Measurements from ENCODE around the gene DSCAML1. TPM values are rescaled to one million over a fixed set of nuclear protein-coding genes. Genes with fewer than 3 reads are reported as not detected.

Gene DSCAML1
- total and polyA plus RNA-seq, 2 donors, result 0.32 to 0.47 TPM

GRCh38 chr11:117572671-117573070, 224.3 kb downstream of the DSCAML1 start:
- DNase-seq (ENCODE audit: low read depth in 6 of 9, low spot score in 9 of 9), result no peak
- WGBS, result 92% methylated on average over 5 of the region's 5 CpGs

GRCh38 chr11:117572129-117572528, 224.9 kb downstream of the DSCAML1 start:
- no peaks in the 10 kb centered on the region for H3K4me1 ChIP-seq (ENCODE audit: control insufficient read depth in 2 of 2, insufficient read depth in 2 of 2, low read length in 2 of 2)
- H3K27ac ChIP-seq (ENCODE audit: low read depth in 1 of 2, low read length in 1 of 2), result no peak overlapping the region
- whole genome bisulfite sequencing, result 33% methylated on average over 5 of the region's 5 CpGs
- H3K9me3 ChIP-seq (ENCODE audit: control insufficient read depth in 2 of 2, insufficient read depth in 1 of 2, low read length in 1 of 2), result no peaks in the 10 kb centered on the region
- H3K36me3 ChIP-seq (ENCODE audit: control insufficient read depth in 2 of 2, insufficient read depth in 2 of 2, low read length in 1 of 2), result no peaks in the 10 kb centered on the region
- no peak for DNase-seq (ENCODE audit: low read depth in 6 of 9, low spot score in 9 of 9)
- no peak overlapping the region for H3K4me3 ChIP-seq (ENCODE audit: low read length in 2 of 2)
- no peaks in the 10 kb centered on the region for H3K27me3 ChIP-seq (ENCODE audit: control insufficient read depth in 2 of 2, insufficient read depth in 1 of 2, low read length in 1 of 2)

More at GRCh38 chr11:117572671-117573070, 224.3 kb downstream of the DSCAML1 start:
- Histone ChIP-seq H3K27ac (ENCODE audit: low read depth in 1 of 2, low read length in 1 of 2) (no peak overlapping the region), H3K4me3 (ENCODE audit: low read length in 2 of 2) (no peak overlapping the region), H3K9me3 (ENCODE audit: control insufficient read depth in 2 of 2, insufficient read depth in 1 of 2, low read length in 1 of 2) (no peaks in the 10 kb centered on the region), H3K4me1 (ENCODE audit: control insufficient read depth in 2 of 2, insufficient read depth in 2 of 2, low read length in 2 of 2) (no peaks in the 10 kb centered on the region), H3K36me3 (ENCODE audit: control insufficient read depth in 2 of 2, insufficient read depth in 2 of 2, low read length in 1 of 2) (no peaks in the 10 kb centered on the region), H3K27me3 (ENCODE audit: control insufficient read depth in 2 of 2, insufficient read depth in 1 of 2, low read length in 1 of 2) (no peaks in the 10 kb centered on the region)

- H3K4me3 ChIP-seq (ENCODE audit: low read length in 2 of 2), result no peak overlapping the region
- WGBS, result 90% methylated on average over 5 of the region's 5 CpGs
Measured at GRCh38 chr11:117570701-117571100, 226.3 kb downstream of the DSCAML1 start.

GRCh38 chr11:117569911-117570310, 227.1 kb downstream of the DSCAML1 start:
- no peak for DNase-seq (ENCODE audit: low read depth in 6 of 9, low spot score in 9 of 9)
- H3K27me3 ChIP-seq (ENCODE audit: control insufficient read depth in 2 of 2, insufficient read depth in 1 of 2, low read length in 1 of 2), result no peaks in the 10 kb centered on the region
- no peaks in the 10 kb centered on the region for H3K36me3 ChIP-seq (ENCODE audit: control insufficient read depth in 2 of 2, insufficient read depth in 2 of 2, low read length in 1 of 2)
- 97% methylated on average over 9 of the region's 9 CpGs for WGBS
- H3K9me3 ChIP-seq (ENCODE audit: control insufficient read depth in 2 of 2, insufficient read depth in 1 of 2, low read length in 1 of 2), result no peaks in the 10 kb centered on the region
- no peak overlapping the region for H3K4me3 ChIP-seq (ENCODE audit: low read length in 2 of 2)
- no peaks in the 10 kb centered on the region for H3K4me1 ChIP-seq (ENCODE audit: control insufficient read depth in 2 of 2, insufficient read depth in 2 of 2, low read length in 2 of 2)
- no peak overlapping the region for H3K27ac ChIP-seq (ENCODE audit: low read depth in 1 of 2, low read length in 1 of 2)

More at GRCh38 chr11:117570701-117571100, 226.3 kb downstream of the DSCAML1 start:
- Histone ChIP-seq H3K36me3 (ENCODE audit: control insufficient read depth in 2 of 2, insufficient read depth in 2 of 2, low read length in 1 of 2) (no peaks in the 10 kb centered on the region), H3K27me3 (ENCODE audit: control insufficient read depth in 2 of 2, insufficient read depth in 1 of 2, low read length in 1 of 2) (no peaks in the 10 kb centered on the region), H3K4me1 (ENCODE audit: control insufficient read depth in 2 of 2, insufficient read depth in 2 of 2, low read length in 2 of 2) (no peaks in the 10 kb centered on the region), H3K27ac (ENCODE audit: low read depth in 1 of 2, low read length in 1 of 2) (no peak overlapping the region), H3K9me3 (ENCODE audit: control insufficient read depth in 2 of 2, insufficient read depth in 1 of 2, low read length in 1 of 2) (no peaks in the 10 kb centered on the region)
- no peak for DNase-seq (ENCODE audit: low read depth in 6 of 9, low spot score in 9 of 9)

GRCh38 chr11:117565709-117566108, 231.3 kb downstream of the DSCAML1 start:
- no peak for DNase-seq (ENCODE audit: low read depth in 6 of 9, low spot score in 9 of 9)
- Histone ChIP-seq H3K27ac (ENCODE audit: low read depth in 1 of 2, low read length in 1 of 2) (no peak overlapping the region), H3K36me3 (ENCODE audit: control insufficient read depth in 2 of 2, insufficient read depth in 2 of 2, low read length in 1 of 2) (no peaks in the 10 kb centered on the region), H3K27me3 (ENCODE audit: control insufficient read depth in 2 of 2, insufficient read depth in 1 of 2, low read length in 1 of 2) (peaks cover 0 to 3% of the 10 kb centered on the region in 2 donors), H3K9me3 (ENCODE audit: control insufficient read depth in 2 of 2, insufficient read depth in 1 of 2, low read length in 1 of 2) (no peaks in the 10 kb centered on the region), H3K4me1 (ENCODE audit: control insufficient read depth in 2 of 2, insufficient read depth in 2 of 2, low read length in 2 of 2) (no peaks in the 10 kb centered on the region), H3K4me3 (ENCODE audit: low read length in 2 of 2) (no peak overlapping the region)
- 95% methylated on average over 4 of the region's 4 CpGs for WGBS

DNA sequence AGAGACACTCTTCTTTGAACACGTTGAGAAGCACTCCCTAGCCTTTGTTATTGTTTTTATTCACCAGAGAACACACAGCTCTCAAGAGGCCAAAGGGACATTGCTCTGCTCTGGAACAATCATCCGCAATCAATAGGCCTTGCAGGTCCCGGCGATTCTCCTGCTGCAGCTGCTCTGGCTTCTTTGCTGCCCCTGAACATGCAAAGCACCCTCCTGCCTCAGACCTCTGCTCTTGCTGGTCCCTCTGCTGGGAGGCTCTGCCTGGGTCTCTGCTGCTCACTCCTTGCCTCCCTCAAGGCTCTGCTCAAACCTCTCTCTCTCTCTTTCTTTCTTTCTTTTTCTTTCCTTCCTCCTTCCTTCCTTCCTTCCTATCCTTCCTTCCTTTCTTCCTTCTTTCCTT, 232.7 kb downstream of the DSCAML1 start:
- Histone ChIP-seq H3K27me3 (ENCODE audit: control insufficient read depth in 2 of 2, insufficient read depth in 1 of 2, low read length in 1 of 2) (peaks cover 0 to 6% of the 10 kb centered on the region in 2 donors), H3K4me1 (ENCODE audit: control insufficient read depth in 2 of 2, insufficient read depth in 2 of 2, low read length in 2 of 2) (no peaks in the 10 kb centered on the region), H3K36me3 (ENCODE audit: control insufficient read depth in 2 of 2, insufficient read depth in 2 of 2, low read length in 1 of 2) (no peaks in the 10 kb centered on the region), H3K9me3 (ENCODE audit: control insufficient read depth in 2 of 2, insufficient read depth in 1 of 2, low read length in 1 of 2) (no peaks in the 10 kb centered on the region), H3K4me3 (ENCODE audit: low read length in 2 of 2) (no peak overlapping the region), H3K27ac (ENCODE audit: low read depth in 1 of 2, low read length in 1 of 2) (no peak overlapping the region)
- 97% methylated on average over 4 of the region's 4 CpGs for WGBS
- no peak for DNase-seq (ENCODE audit: low read depth in 6 of 9, low spot score in 9 of 9)

DNA sequence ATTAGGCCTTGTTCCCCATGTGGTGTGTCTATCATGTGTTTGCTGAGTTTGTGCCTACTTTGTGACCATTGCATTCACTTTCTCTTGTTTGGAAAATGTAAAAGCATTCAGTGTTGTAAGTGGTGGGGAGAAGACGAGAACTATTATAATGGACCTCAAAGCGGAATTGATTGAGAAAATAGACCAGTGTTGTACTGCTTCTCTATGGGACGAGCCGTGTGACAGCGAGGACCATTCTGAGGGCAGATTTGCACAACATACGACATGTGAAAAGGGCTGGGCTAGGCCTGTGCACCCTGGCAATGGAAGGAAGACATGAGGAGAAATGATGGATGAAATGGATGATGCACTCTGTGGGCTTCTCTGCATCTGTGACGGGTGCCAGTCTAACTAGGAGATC, 233.5 kb downstream of the DSCAML1 start:
- WGBS, result 88% methylated on average over 7 of the region's 7 CpGs
- H3K27me3 ChIP-seq (ENCODE audit: control insufficient read depth in 2 of 2, insufficient read depth in 1 of 2, low read length in 1 of 2), result peaks cover 0 to 6% of the 10 kb centered on the region in 2 donors
- H3K27ac ChIP-seq (ENCODE audit: low read depth in 1 of 2, low read length in 1 of 2), result no peak overlapping the region
- H3K4me1 ChIP-seq (ENCODE audit: control insufficient read depth in 2 of 2, insufficient read depth in 2 of 2, low read length in 2 of 2), result no peaks in the 10 kb centered on the region
- DNase-seq (ENCODE audit: low read depth in 6 of 9, low spot score in 9 of 9), result no peak
- H3K9me3 ChIP-seq (ENCODE audit: control insufficient read depth in 2 of 2, insufficient read depth in 1 of 2, low read length in 1 of 2), result no peaks in the 10 kb centered on the region
- no peak overlapping the region for H3K4me3 ChIP-seq (ENCODE audit: low read length in 2 of 2)
- no peaks in the 10 kb centered on the region for H3K36me3 ChIP-seq (ENCODE audit: control insufficient read depth in 2 of 2, insufficient read depth in 2 of 2, low read length in 1 of 2)

DNA sequence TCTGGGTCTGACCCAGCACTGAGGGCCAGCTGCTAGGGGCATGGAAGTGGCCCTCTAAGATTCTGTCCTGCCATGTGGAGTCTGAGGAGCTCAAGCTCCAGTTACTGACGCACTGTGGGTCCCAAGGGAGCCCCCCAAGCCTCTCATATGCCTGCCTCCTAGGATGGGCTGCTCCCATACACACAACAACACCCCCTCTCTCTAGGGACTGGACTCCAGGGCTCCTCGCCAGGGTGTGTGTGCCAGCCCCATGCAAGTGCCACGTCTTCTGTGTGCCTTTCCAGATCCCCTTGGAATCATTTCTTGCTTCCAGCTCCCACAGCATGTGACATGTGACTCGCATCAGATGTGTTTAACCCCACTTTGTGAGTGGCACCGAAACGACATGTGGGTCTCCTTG, 234.9 kb downstream of the DSCAML1 start:
- peaks cover 0 to 6% of the 10 kb centered on the region in 2 donors for H3K27me3 ChIP-seq (ENCODE audit: control insufficient read depth in 2 of 2, insufficient read depth in 1 of 2, low read length in 1 of 2)
- WGBS, result 93% methylated on average over 6 of the region's 6 CpGs

GRCh38 chr11:117560780-117561530, 236.1 kb downstream of the DSCAML1 start:
- H3K4me1 ChIP-seq (ENCODE audit: control insufficient read depth in 2 of 2, insufficient read depth in 2 of 2, low read length in 2 of 2), result no peaks in the 10 kb centered on the region
- no peak overlapping the region for H3K4me3 ChIP-seq (ENCODE audit: low read length in 2 of 2)
- WGBS, result 84% methylated on average over 5 of the region's 5 CpGs
- DNase-seq (ENCODE audit: low read depth in 6 of 9, low spot score in 9 of 9), result no peak
- no peaks in the 10 kb centered on the region for H3K9me3 ChIP-seq (ENCODE audit: control insufficient read depth in 2 of 2, insufficient read depth in 1 of 2, low read length in 1 of 2)
- peaks cover 0 to 6% of the 10 kb centered on the region in 2 donors for H3K27me3 ChIP-seq (ENCODE audit: control insufficient read depth in 2 of 2, insufficient read depth in 1 of 2, low read length in 1 of 2)
- no peaks in the 10 kb centered on the region for H3K36me3 ChIP-seq (ENCODE audit: control insufficient read depth in 2 of 2, insufficient read depth in 2 of 2, low read length in 1 of 2)
- H3K27ac ChIP-seq (ENCODE audit: low read depth in 1 of 2, low read length in 1 of 2), result no peak overlapping the region

More for the DNA sequence above, 234.9 kb downstream of the DSCAML1 start:
- Histone ChIP-seq H3K27ac (ENCODE audit: low read depth in 1 of 2, low read length in 1 of 2) (no peak overlapping the region), H3K4me3 (ENCODE audit: low read length in 2 of 2) (no peak overlapping the region), H3K9me3 (ENCODE audit: control insufficient read depth in 2 of 2, insufficient read depth in 1 of 2, low read length in 1 of 2) (no peaks in the 10 kb centered on the region), H3K36me3 (ENCODE audit: control insufficient read depth in 2 of 2, insufficient read depth in 2 of 2, low read length in 1 of 2) (no peaks in the 10 kb centered on the region), H3K4me1 (ENCODE audit: control insufficient read depth in 2 of 2, insufficient read depth in 2 of 2, low read length in 2 of 2) (no peaks in the 10 kb centered on the region)
- no peak for DNase-seq (ENCODE audit: low read depth in 6 of 9, low spot score in 9 of 9)

All from thymus (tissue), 11 donors.